HG03432 (cell line): Measurements from ENCODE around the gene ACYP1.

Source experiments
- ATAC-seq: cut with Tn5 transposase; IDR thresholded peaks from one replicate; pipeline ENCODE4 v1.9.1; 2021; ENCODE audit warnings: mild to moderate bottlenecking, moderate library complexity; ENCODE audit not compliant: unreplicated experiment

The ACYP1 gene

DNA sequence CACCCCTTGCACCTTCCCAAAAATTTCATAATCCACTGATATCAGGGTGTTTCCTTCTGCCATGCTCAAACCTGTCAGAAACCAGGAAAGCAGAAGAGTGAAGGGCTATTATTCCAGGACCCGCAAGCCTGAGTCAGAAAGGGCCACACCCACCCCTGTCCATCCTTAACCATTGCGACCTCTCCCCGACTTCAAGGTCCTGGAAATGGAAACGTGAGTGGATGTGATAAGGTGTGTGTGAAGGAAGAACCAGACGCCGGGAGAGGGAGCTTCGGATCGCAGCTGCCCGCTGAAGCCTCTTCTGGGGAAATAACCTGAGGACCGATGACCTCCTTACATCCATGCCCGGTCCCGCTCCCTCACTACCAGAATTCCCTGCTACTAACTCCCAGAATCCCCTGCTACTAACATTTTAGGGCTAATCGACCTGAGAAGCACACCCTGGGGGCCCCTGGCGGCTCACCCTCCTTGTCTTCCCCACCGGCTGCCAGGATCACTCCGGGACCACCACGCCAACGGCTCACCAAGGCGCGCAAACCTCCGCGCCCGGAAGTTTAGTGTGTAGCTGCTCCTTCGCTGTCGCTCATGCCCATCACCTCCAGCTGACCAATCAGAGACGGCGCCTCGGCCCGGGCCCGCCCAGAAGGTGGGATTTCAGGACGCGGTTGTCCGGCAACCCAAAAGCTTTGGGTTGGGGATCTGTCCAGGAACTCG, at the start of gene ACYP1:
TSS of gene ACYP1 (minus strand) at position 534 of the 714 bp plus-strand sequence. CDS start at position 63, 471 bp downstream.
- ATAC-seq, result peak; percentile 96

- ATAC-seq, result no peak
Observed at GRCh38 chr14:75109877-75110276, 46.1 kb upstream of the ACYP1 start.

- no peak for ATAC-seq
Observed at GRCh38 chr14:75107186-75107585, 43.4 kb upstream of the ACYP1 start.

GRCh38 chr14:75101491-75101890, 37.7 kb upstream of the ACYP1 start:
- ATAC-seq, result no peak

GRCh38 chr14:75098682-75099081, 34.9 kb upstream of the ACYP1 start:
- ATAC-seq, result no peak

GRCh38 chr14:75098212-75098611, 34.4 kb upstream of the ACYP1 start:
- no peak for ATAC-seq

DNA sequence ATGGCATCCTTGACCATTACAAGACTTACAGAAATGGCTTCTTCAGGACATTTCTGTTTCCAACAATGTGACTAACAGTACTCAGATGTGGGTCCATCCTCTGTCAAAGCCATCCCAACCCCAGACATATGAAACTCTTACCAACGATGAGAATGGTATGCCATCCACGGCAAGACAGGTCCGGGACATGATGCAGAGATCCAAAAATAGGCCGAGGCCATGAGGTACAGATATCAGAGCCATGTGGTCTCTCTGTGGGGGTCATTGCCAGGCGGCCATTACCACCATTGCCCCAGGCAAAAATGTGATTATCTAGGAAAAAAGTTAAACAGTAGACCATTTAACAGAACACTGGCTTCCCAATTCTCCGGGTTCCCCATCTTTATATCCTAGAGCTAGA, 33.1 kb upstream of the ACYP1 start:
- no peak for ATAC-seq

DNA sequence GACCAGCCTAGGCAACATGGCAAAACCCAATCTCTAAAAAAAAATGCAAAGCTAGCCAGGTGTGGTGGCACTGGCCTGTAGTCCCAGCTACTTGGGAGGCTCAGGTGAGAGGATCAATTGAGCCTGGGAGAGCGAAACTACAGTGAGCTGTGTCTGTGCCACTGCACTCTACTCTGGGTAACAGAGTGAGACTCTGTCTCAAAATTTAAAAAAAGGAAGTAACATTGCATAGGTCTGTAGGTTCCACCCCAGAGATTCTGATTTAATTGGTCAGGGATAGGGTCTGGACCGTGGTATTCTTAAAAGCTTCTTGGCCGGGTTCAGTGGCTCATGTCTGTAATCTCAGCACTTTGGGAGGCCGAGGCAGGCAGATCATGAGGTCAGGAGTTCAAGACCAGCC, 31.9 kb upstream of the ACYP1 start:
- ATAC-seq, result no peak

- ATAC-seq, result no peak
Observed at GRCh38 chr14:75094896-75095295, 31.1 kb upstream of the ACYP1 start.

DNA sequence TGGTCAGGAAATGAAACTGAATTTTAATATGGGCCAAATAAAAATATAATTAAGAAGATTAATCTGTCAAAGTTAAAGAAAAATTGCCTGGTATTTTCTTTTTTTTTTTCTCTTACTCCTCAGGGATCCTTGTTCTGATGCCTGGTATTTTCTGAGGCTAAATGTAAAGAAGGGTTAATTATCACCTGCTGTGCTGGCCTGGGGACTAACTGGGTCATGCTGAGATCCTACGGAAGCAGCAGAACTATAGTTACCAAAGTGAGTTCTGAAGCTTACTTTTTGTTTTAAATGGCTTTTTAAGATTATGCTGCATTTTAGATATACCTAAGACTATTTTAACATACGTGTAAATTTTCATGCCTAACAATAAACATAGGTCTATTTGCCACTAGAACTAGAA, 28.9 kb upstream of the ACYP1 start:
- ATAC-seq, result no peak

GRCh38 chr14:75091251-75091650, 27.4 kb upstream of the ACYP1 start:
- no peak for ATAC-seq

GRCh38 chr14:75090353-75090752, 26.5 kb upstream of the ACYP1 start:
- no peak for ATAC-seq

- ATAC-seq, result no peak
Observed at GRCh38 chr14:75088566-75089373, 24.9 kb upstream of the ACYP1 start.

DNA sequence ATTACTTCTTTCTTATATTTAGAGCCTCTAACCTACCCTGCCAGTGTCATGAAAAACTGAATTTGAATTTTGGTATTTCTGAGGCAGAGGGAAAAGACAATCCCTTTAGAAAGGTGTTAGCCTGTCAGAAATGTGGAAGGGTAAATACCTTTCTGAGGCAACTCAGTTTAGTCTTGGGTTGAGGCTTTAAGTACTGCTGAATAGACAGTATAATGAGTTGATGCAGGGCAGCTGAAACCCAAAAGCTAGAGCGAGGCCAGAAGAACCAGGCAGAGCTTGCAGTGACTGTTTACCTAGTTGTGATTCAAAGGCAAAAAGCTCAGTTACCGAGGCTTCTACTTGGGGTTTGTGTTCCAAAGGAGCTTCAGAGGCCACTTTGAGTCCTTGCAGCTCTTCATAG, 24.3 kb upstream of the ACYP1 start:
- no peak for ATAC-seq

DNA sequence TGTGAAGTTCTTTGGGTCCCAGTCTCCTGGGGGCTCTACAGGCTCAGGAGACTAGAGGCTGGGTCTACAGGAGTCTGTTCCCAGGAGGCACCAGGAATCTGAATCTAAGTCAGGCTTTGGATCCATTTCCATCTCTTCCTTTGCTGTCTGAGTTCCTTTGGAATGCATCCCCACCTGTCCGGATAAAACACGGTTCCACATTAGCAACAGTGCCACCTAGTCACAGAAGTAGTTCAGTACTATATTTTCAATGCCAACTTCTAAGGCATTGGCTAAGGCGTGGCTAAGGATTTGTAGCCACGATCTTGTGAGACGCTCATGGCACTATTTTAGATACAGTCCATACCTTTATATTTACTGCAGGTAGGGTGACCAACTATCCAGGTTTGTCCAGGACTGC, 20.7 kb upstream of the ACYP1 start:
- no peak for ATAC-seq

DNA sequence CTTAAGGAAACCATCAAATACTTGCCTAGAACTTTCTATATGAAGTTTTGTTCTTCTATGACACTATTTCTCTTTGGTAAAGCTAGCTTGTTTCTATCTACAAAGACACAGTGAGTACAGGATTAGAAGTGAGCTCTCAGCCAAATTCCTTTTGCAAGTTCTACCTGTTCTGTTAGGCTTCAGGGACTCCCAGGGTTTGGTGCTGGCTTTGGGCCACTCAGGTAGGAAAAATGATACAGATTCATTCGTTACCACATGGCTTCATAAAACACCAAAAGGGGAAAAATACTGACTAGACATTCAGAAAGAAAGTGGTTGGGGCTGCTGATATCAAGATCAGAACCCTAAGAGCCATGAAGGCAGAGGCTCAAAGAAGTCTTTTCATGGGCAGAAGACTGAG, 19.4 kb upstream of the ACYP1 start:
- no peak for ATAC-seq

- ATAC-seq, result no peak
Observed at GRCh38 chr14:75081660-75082229, 17.9 kb upstream of the ACYP1 start.

GRCh38 chr14:75079521-75079920, 15.7 kb upstream of the ACYP1 start:
- no peak for ATAC-seq

GRCh38 chr14:75077794-75078193, 14.0 kb upstream of the ACYP1 start:
- ATAC-seq, result no peak

DNA sequence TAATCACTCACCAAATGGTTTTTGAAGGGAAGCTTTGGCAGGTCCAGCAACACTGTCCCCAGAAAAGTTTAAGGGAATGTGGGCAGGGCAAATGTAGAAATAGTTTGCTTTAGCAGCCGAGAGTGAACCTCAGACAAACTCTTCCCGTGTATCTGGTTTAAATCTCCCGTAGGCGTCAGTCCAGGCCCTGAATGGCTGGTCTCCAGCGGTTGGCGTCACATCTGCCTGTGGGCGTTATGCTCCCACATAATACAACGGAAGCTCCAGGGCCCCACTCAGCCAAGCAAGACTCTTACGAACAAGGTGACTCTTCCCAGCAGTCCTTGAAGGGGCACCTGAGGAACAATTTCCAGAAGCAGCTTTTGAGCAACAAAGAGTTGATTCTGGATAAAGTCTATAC, 6.6 kb upstream of the ACYP1 start:
- no peak for ATAC-seq

GRCh38 chr14:75069811-75070145, 6.0 kb upstream of the ACYP1 start:
- no peak for ATAC-seq

DNA sequence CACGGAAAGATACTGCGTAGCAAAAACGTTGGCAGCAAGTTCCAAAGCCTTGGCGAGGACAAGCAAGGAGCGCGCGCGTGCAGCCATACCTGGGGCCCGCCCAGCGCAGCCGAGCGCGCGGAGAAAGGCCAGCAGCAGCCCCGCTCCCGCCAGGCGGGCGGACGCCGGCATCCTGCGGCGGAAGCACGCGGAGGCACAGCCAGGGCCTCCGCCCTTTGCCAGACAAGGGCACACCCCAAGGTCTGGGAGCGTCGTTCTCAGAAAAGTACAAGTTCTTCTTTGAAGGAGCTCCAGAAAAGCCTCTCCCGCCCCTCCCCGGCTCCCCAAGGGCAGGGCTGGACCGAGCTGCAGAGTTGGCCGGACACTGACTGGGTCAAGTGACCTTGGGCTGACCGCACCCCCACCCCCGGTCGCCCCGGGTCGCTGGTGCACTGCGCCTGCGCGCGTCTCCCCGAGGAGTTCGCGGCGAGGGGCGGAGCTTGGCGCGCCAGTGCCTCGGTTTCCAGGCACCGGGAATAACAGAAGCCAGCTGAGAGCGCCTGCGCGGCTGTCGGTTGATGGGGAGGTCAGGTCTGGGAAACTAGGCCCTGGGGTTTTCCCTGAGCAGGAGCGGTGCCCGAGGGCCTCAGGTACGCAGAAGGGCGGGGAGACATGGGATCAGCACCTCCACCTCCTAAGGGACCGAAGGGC, 5.4 kb upstream of the ACYP1 start, which contains the start of gene ZC2HC1C:
TSS of gene ZC2HC1C (plus strand) at position 521 of the 690 bp plus-strand sequence. CDS start 933 bp downstream, outside the sequence.
- peak; percentile 72 for ATAC-seq
